Ishikawa (cell line): Measurements from ENCODE around the gene CD33.

Experiments
- EP300 ChIP-seq: IDR thresholded peaks from 2 replicates; pipeline ENCODE4 v1.6.1; 2012; ENCODE audit warnings: borderline replicate concordance
- FOXM1 ChIP-seq: IDR thresholded peaks from 2 replicates; pipeline ENCODE4 v1.6.1; 2012; ENCODE audit warnings: low read depth, borderline replicate concordance
- RAD21 ChIP-seq: IDR thresholded peaks from 2 replicates; pipeline ENCODE4 v1.6.1; 2012; ENCODE audit warnings: low read depth
- REST ChIP-seq: IDR thresholded peaks from 2 replicates; pipeline ENCODE4 v1.6.1; 2012; ENCODE audit warnings: low read depth, mild to moderate bottlenecking
- YY1 ChIP-seq: IDR thresholded peaks from 2 replicates; pipeline ENCODE4 v1.6.1; 2012; ENCODE audit warnings: low read depth

GRCh38 chr19:51274049-51274770 lies 49.3 kb downstream of the CD33 start:
- TF ChIP-seq EP300 (no peak), RAD21 (no peak), YY1 (no peak), REST (no peak), FOXM1 (no peak)
